IgD-negative memory B cell (primary cell): Measurements from ENCODE around the gene GAGE13. TPM values are rescaled to one million over a fixed set of nuclear protein-coding genes. Genes with fewer than 3 reads are reported as not detected.

ENCODE experiments used
- polyA plus RNA-seq: library from polyadenylated mRNA; unstranded; fragments of 300-500 nt; fragmentation: Illumina TruSeq; gene quantifications from one replicate; pipeline ENCODE4 v1.2.3, GENCODE V29; 2021

The GAGE13 gene
- polyA plus RNA-seq, 1 donor from 2014 or later, result not detected

Other genes with a start within 250 kb of the GAGE13 start
- gene GPKOW, start 207.8 kb upstream of the GAGE13 start, polyA plus RNA-seq, result 27.3 TPM
- gene MAGIX, start 168.8 kb upstream of the GAGE13 start, polyA plus RNA-seq, result 0.49 TPM
- gene PLP2, start 159.7 kb upstream of the GAGE13 start, polyA plus RNA-seq, result 292 TPM
- 9.5 TPM for gene PRICKLE3, start 145.2 kb upstream of the GAGE13 start, polyA plus RNA-seq
- 1.1 TPM for gene SYP, start 131.4 kb upstream of the GAGE13 start, polyA plus RNA-seq
- gene CACNA1F, start 98.2 kb upstream of the GAGE13 start, polyA plus RNA-seq, result not detected
- 24.3 TPM for gene CCDC22, start 96.1 kb upstream of the GAGE13 start, polyA plus RNA-seq
- gene FOXP3, start 66.9 kb upstream of the GAGE13 start, polyA plus RNA-seq, result 0.09 TPM
- 3.1 TPM for gene PPP1R3F, start 61.8 kb upstream of the GAGE13 start, polyA plus RNA-seq
- gene GAGE10, start 27.9 kb upstream of the GAGE13 start, polyA plus RNA-seq, result not detected
- gene GAGE12J, start 9.5 kb upstream of the GAGE13 start, polyA plus RNA-seq, result not detected
- gene GAGE12C, start 200.6 kb downstream of the GAGE13 start, polyA plus RNA-seq, result not detected
- gene GAGE12D, start 210.2 kb downstream of the GAGE13 start, polyA plus RNA-seq, result not detected
- not detected for gene GAGE12E, start 219.7 kb downstream of the GAGE13 start, polyA plus RNA-seq
- not detected for gene GAGE12F, start 229.3 kb downstream of the GAGE13 start, polyA plus RNA-seq
- gene GAGE12G, start 238.8 kb downstream of the GAGE13 start, polyA plus RNA-seq, result not detected
- gene GAGE12H, start 248.4 kb downstream of the GAGE13 start, polyA plus RNA-seq, result not detected